Liver (tissue), 9 donors: Measurements from ENCODE around the gene ANKRD45. TPM values are rescaled to one million over a fixed set of nuclear protein-coding genes. Genes with fewer than 3 reads are reported as not detected.
"Not testable (repeated sequence)": the region's sequence is repeated elsewhere in the genome, so short reads cannot be mapped to it uniquely, and the experiment has no call there.

Source experiments
- DNase-seq: peaks from one replicate; pipeline ENCODE4 v3.0.0-alpha.2; 2017; ENCODE audit warnings: low spot score
- H3K27ac ChIP-seq, 2 donors: one replicate each; pipeline ENCODE4 v1.7.0; 2013; ENCODE audit warnings: inconsistent platforms in 2 of 2, low read length in 2 of 2, control low read depth in 1 of 2, low read depth in 1 of 2, mild to moderate bottlenecking in 1 of 2
- H3K27me3 ChIP-seq, 4 donors: one replicate each; pipeline versions ENCODE4 v1.6.1 to v1.7.0; 2013; ENCODE audit warnings: low read length in 3 of 4, inconsistent platforms in 1 of 4, mild to moderate bottlenecking in 1 of 4, moderate library complexity in 1 of 4; ENCODE audit not compliant: control insufficient read depth in 4 of 4, insufficient read depth in 4 of 4
- H3K36me3 ChIP-seq, 4 donors: one replicate each; pipeline versions ENCODE4 v1.6.1 to v1.7.0; 2013; ENCODE audit warnings: low read length in 3 of 4, mild to moderate bottlenecking in 3 of 4, low read depth in 1 of 4, moderate library complexity in 1 of 4; ENCODE audit not compliant: control insufficient read depth in 4 of 4, insufficient read depth in 3 of 4
- H3K4me1 ChIP-seq, 4 donors: one replicate each; pipeline versions ENCODE4 v1.6.1 to v1.7.0; 2013; ENCODE audit warnings: low read length in 3 of 4, mild to moderate bottlenecking in 3 of 4, moderate library complexity in 1 of 4; ENCODE audit not compliant: control insufficient read depth in 4 of 4, insufficient read depth in 4 of 4
- H3K4me3 ChIP-seq, 3 donors: one replicate each; pipeline versions ENCODE4 v1.6.1 to v1.7.0; 2013; ENCODE audit warnings: low read length in 3 of 3, control low read depth in 1 of 3, low read depth in 1 of 3, mild to moderate bottlenecking in 1 of 3
- H3K9ac ChIP-seq, 2 donors: one replicate each; pipeline ENCODE4 v1.7.0; 2013; ENCODE audit warnings: low read length in 2 of 2, mild to moderate bottlenecking in 2 of 2, moderate library complexity in 2 of 2, control low read depth in 1 of 2, low read depth in 1 of 2
- H3K9me3 ChIP-seq, 4 donors: one replicate each; pipeline versions ENCODE4 v1.6.1 to v1.7.0; 2013; ENCODE audit warnings: low read length in 3 of 4; ENCODE audit not compliant: control insufficient read depth in 4 of 4
- ATF3 ChIP-seq: IDR thresholded peaks from 2 replicates; pipeline ENCODE4 v1.6.1; 2016; ENCODE audit warnings: antibody characterized with exemption
- CTCF ChIP-seq: fragments of 150-350 bp; IDR thresholded peaks from 2 replicates; pipeline ENCODE4 v1.5.1; 2017; ENCODE audit warnings: improper control_type of control experiment, low read depth, low read length; ENCODE audit not compliant: missing input control
- EGR1 ChIP-seq, 2 donors: IDR thresholded peaks; 2 replicates each; pipeline ENCODE4 v1.6.1; 2016 to 2018; ENCODE audit warnings: antibody characterized with exemption in 2 of 2, low read depth in 2 of 2
- HNF4A ChIP-seq, 2 donors: conservative IDR thresholded peaks; 2 replicates each; pipeline ENCODE4 v1.6.1; 2016; ENCODE audit warnings: antibody characterized with exemption in 2 of 2, mild to moderate bottlenecking in 2 of 2
- HNF4G ChIP-seq: IDR thresholded peaks from 2 replicates; pipeline ENCODE4 v1.6.1; 2016; ENCODE audit warnings: antibody characterized with exemption
- JUND ChIP-seq, 2 donors: IDR thresholded peaks; 2 replicates each; pipeline ENCODE4 v1.6.1; 2016; ENCODE audit warnings: antibody characterized with exemption in 2 of 2
- MAX ChIP-seq: IDR thresholded peaks from 2 replicates; pipeline ENCODE4 v1.6.1; 2016; ENCODE audit warnings: antibody characterized with exemption
- NR2F2 ChIP-seq: IDR thresholded peaks from 2 replicates; pipeline ENCODE4 v1.6.1; 2016; ENCODE audit warnings: antibody characterized with exemption
- RAD21 ChIP-seq, 2 donors: IDR thresholded peaks; 2 replicates each; pipeline ENCODE4 v1.6.1; 2016; ENCODE audit warnings: antibody characterized with exemption in 2 of 2, mild to moderate bottlenecking in 2 of 2
- REST ChIP-seq: IDR thresholded peaks from 2 replicates; pipeline ENCODE4 v1.6.1; 2016; ENCODE audit warnings: antibody characterized with exemption, mild to moderate bottlenecking
- RXRA ChIP-seq, 2 donors: IDR thresholded peaks; 2 replicates each; pipeline ENCODE4 v1.6.1; 2017 to 2018; ENCODE audit warnings: antibody characterized with exemption in 2 of 2, mild to moderate bottlenecking in 1 of 2
- TAF1 ChIP-seq: conservative IDR thresholded peaks from 2 replicates; pipeline ENCODE4 v1.6.1; 2016; ENCODE audit warnings: antibody characterized with exemption, mild to moderate bottlenecking
- YY1 ChIP-seq: IDR thresholded peaks from 2 replicates; pipeline ENCODE4 v1.6.1; 2016; ENCODE audit warnings: antibody characterized with exemption, mild to moderate bottlenecking
- WGBS: extraction: QIAGEN DNeasy Blood & Tissue Kit; methylation state at CpG from one replicate; pipeline ENCODE4 v1.1.7; 2013; 5-methylcytosine and 5-hydroxymethylcytosine counted together
- polyA plus RNA-seq, 2 donors: library from polyadenylated mRNA; stranded (reverse) in 1 of 2; unstranded in 1 of 2; fragments of 200-250 nt in 1 of 2; fragments of >200 nt in 1 of 2; fragmentation: Nextera tagmentation in 1 of 2; extraction: Ambion mirVana in 1 of 2; gene quantifications; one replicate each; pipeline versions ENCODE4 v1.2.1 to v1.2.3, GENCODE V29; 2013 to 2015
- total RNA-seq, 2 donors: library from RNA; depleted of rRNA; stranded (reverse); fragments of >200 nt; gene quantifications; one replicate each; pipeline ENCODE4 v1.2.3, GENCODE V29; 2014
- donor health status: healthy.
- donor health status: healthy.
- donor health status: healthy.
- donor health status: healthy.
- donor health status: healthy.

The ANKRD45 gene
- total and polyA plus RNA-seq, 4 donors = not detected

GRCh38 chr1:173685121-173685520 is 15.5 kb upstream of the ANKRD45 start:
- H3K27ac ChIP-seq, H3K4me1 ChIP-seq, H3K27me3 ChIP-seq, H3K9ac ChIP-seq, H3K4me3 ChIP-seq, H3K36me3 ChIP-seq, H3K9me3 ChIP-seq, DNase-seq: not testable (repeated sequence)
- WGBS = 85% methylated on average over 3 of the region's 3 CpGs

- not testable (repeated sequence) for H3K9me3 ChIP-seq, H3K27ac ChIP-seq, DNase-seq, H3K27me3 ChIP-seq, H3K4me3 ChIP-seq, H3K36me3 ChIP-seq, H3K9ac ChIP-seq, H3K4me1 ChIP-seq
- WGBS = 86% methylated on average over 4 of the region's 4 CpGs
Observed at GRCh38 chr1:173683838-173684237, 14.2 kb upstream of the ANKRD45 start.

GRCh38 chr1:173682184-173682583 is 12.5 kb upstream of the ANKRD45 start:
- no peak overlapping the region for H3K27ac ChIP-seq
- H3K27me3 ChIP-seq = no peaks in the 10 kb centered on the region
- H3K4me1 ChIP-seq = no peaks in the 10 kb centered on the region
- DNase-seq = no peak
- no peaks in the 10 kb centered on the region for H3K9me3 ChIP-seq
- no peak overlapping the region for H3K9ac ChIP-seq
- no peak overlapping the region for H3K4me3 ChIP-seq
- no peaks in the 10 kb centered on the region for H3K36me3 ChIP-seq
- TF ChIP-seq HNF4G (no peak), CTCF (no peak), JUND (IDR thresholded peaks at IDR 0.05) (no peak), ATF3 (no peak), REST (no peak), TAF1 (no peak), NR2F2 (no peak), EGR1 (IDR thresholded peaks at IDR 0.05; ENCODE audit: low read depth in 2 of 2) (no peak), MAX (no peak), RXRA (IDR thresholded peaks at IDR 0.05) (no peak), YY1 (no peak), HNF4A (conservative IDR thresholded peaks at IDR 0.05) (no peak), RAD21 (IDR thresholded peaks at IDR 0.05) (no peak)

GRCh38 chr1:173680152-173680551 is 10.5 kb upstream of the ANKRD45 start:
- not testable (repeated sequence) for H3K27ac ChIP-seq, H3K9me3 ChIP-seq, H3K4me1 ChIP-seq, DNase-seq, H3K4me3 ChIP-seq, H3K27me3 ChIP-seq, H3K36me3 ChIP-seq, H3K9ac ChIP-seq
- 84% methylated on average over 5 of the region's 5 CpGs for WGBS

- H3K4me1 ChIP-seq, H3K27ac ChIP-seq, H3K36me3 ChIP-seq, H3K9me3 ChIP-seq, H3K27me3 ChIP-seq, H3K9ac ChIP-seq, DNase-seq, H3K4me3 ChIP-seq: not testable (repeated sequence)
- WGBS = 81% methylated on average over 2 of the region's 2 CpGs
Observed at GRCh38 chr1:173674496-173674895, 4.8 kb upstream of the ANKRD45 start.
